OCI-LY7 (cell line): Measurements from ENCODE around the gene C1orf185. TPM values are rescaled to one million over a fixed set of nuclear protein-coding genes. Genes with fewer than 3 reads are reported as not detected.

Experiments used
- BruUV-seq: library from RNA; stranded (reverse); fragments of 400-500 nt; replicated peaks from 2 replicates; lab custom pipeline; 2021; lab: Mats Ljungman, UMichigan
- CTCF ChIA-PET: fragments of 300-600 bp; sonication (Branson Sonifier 250); formaldehyde crosslinking; loops from one replicate; lab custom pipeline; 2022; ENCODE audit warnings: antibody characterized with exemption; ENCODE audit not compliant: unreplicated experiment; lab: Charles Lee
- POLR2A ChIA-PET: fragments of 300-600 bp; sonication (Branson Sonifier 250); formaldehyde crosslinking; loops from one replicate; lab custom pipeline; 2022; ENCODE audit warnings: antibody characterized with exemption; lab: Charles Lee
- DNase-seq: peaks from one replicate; pipeline ENCODE4 v3.0.0-alpha.2; 2015; ENCODE audit warnings: low spot score
- H2AFZ ChIP-seq: fragments of 200-600 bp; sonication (generic), shearing (Covaris generic); 2 replicates; pipeline ENCODE4 v1.6.1; 2014; ENCODE audit warnings: mild to moderate bottlenecking, antibody characterized with exemption, low read length, moderate library complexity
- H3K27ac ChIP-seq: fragments of 200-600 bp; sonication (generic); 2 replicates; pipeline ENCODE4 v1.5.1; 2014; ENCODE audit warnings: mixed run types, low read depth, mild to moderate bottlenecking, moderate library complexity, low read length, inconsistent platforms; ENCODE audit not compliant: poor library complexity, severe bottlenecking
- H3K36me3 ChIP-seq: fragments of 200-600 bp; sonication (generic); 2 replicates; pipeline ENCODE4 v1.6.1; 2014; ENCODE audit warnings: mild to moderate bottlenecking, antibody characterized with exemption, low read length, moderate library complexity, mixed read lengths; ENCODE audit not compliant: insufficient read depth
- H3K4me1 ChIP-seq: fragments of 200-600 bp; sonication (generic); 2 replicates; pipeline ENCODE4 v1.5.1; 2014; ENCODE audit warnings: mild to moderate bottlenecking, low read length; ENCODE audit not compliant: insufficient read depth, poor library complexity, severe bottlenecking
- H3K4me2 ChIP-seq: fragments of 200-600 bp; sonication (generic); 2 replicates; pipeline ENCODE4 v1.6.1; 2014; ENCODE audit warnings: mild to moderate bottlenecking, low read length
- H3K4me3 ChIP-seq: fragments of 200-600 bp; sonication (generic); 2 replicates; pipeline ENCODE4 v1.5.1; 2014; ENCODE audit warnings: mild to moderate bottlenecking, low read depth, low read length; ENCODE audit not compliant: poor library complexity, severe bottlenecking
- H3K79me2 ChIP-seq: fragments of 200-600 bp; sonication (generic); 2 replicates; pipeline ENCODE4 v1.6.1; 2016; ENCODE audit warnings: low read depth, mild to moderate bottlenecking, low read length, moderate library complexity, mixed read lengths; ENCODE audit not compliant: insufficient read depth
- H3K9me2 ChIP-seq: fragments of 200-600 bp; sonication (generic); 2 replicates; pipeline ENCODE4 v1.6.1; 2016; ENCODE audit warnings: mild to moderate bottlenecking, low read length, mixed read lengths; ENCODE audit not compliant: insufficient read depth
- H3K9me3 ChIP-seq: fragments of 200-600 bp; sonication (generic); 2 replicates; pipeline ENCODE4 v1.6.1; 2014; ENCODE audit warnings: mild to moderate bottlenecking, mixed run types, low read length, mixed read lengths
- H4K20me1 ChIP-seq: fragments of 200-600 bp; sonication (generic); 2 replicates; pipeline ENCODE4 v1.6.1; 2014; ENCODE audit warnings: mild to moderate bottlenecking, antibody characterized with exemption, low read length, moderate library complexity, mixed read lengths; ENCODE audit not compliant: insufficient read depth
- CTCF ChIP-seq: fragments of 200-600 bp; sonication (generic); conservative IDR thresholded peaks from 2 replicates; pipeline ENCODE4 v1.5.1; 2014; ENCODE audit warnings: mild to moderate bottlenecking, antibody characterized with exemption, low read length, moderate library complexity, mixed read lengths
- EZH2phosphoT487 ChIP-seq: fragments of 200-600 bp; sonication (generic); IDR thresholded peaks from 2 replicates; pipeline ENCODE4 v1.6.1; 2018; ENCODE audit warnings: low read depth, borderline replicate concordance, mild to moderate bottlenecking, mixed run types, antibody characterized with exemption, low read length, moderate library complexity, mixed read lengths
- intact Hi-C: fragments of 100-400 bp; cut with micrococcal nuclease; formaldehyde crosslinking; loops from one replicate; pipeline ENCODE4 v1.10.0; 2022; ENCODE audit not compliant: unreplicated experiment
- total RNA-seq, 2 experiments: library from RNA; depleted of rRNA in 1 of 2; stranded (reverse); fragments of >200 nt in 1 of 2; shearing (Covaris generic) in 1 of 2; gene quantifications; 2 replicates each; pipeline ENCODE4 v1.2.3, GENCODE V29; 2014 to 2022

Gene C1orf185
- total RNA-seq, 2 experiments from 2014 or later, result not detected

- Histone ChIP-seq H4K20me1 (no peaks in the 10 kb centered on the region), H3K36me3 (no peaks in the 10 kb centered on the region), H3K9me2 (no peaks in the 10 kb centered on the region), H3K9me3 (no peaks in the 10 kb centered on the region), H3K4me1 (no peaks in the 10 kb centered on the region), H2AFZ (no peak overlapping the region), H3K4me2 (no peak overlapping the region), H3K4me3 (no peak overlapping the region), H3K79me2 (no peaks in the 10 kb centered on the region), H3K27ac (no peak overlapping the region)
- intact Hi-C loops, result loop anchor here (2.0 kb wide), 1 partner anchor 315 kb away; no protein-coding TSS in a partner anchor
- no peak for DNase-seq
- CTCF ChIA-PET, result no interaction called here
- TF ChIP-seq EZH2phosphoT487, result no peak
- POLR2A ChIA-PET, result no interaction called here
- BruUV-seq, result no TSS peak
These were observed 86.2 kb downstream of the C1orf185 start for GRCh38 chr1:51188230-51188629.

- no peaks in the 10 kb centered on the region for H3K9me3 ChIP-seq
- peak; percentile 64 for DNase-seq
- BruUV-seq, result no TSS peak
- intact Hi-C loops, result loop anchor here (1.0 to 10.0 kb wide), 4 partner anchors 105 to 821 kb away; no protein-coding TSS in a partner anchor
- no peak overlapping the region for H3K27ac ChIP-seq
- H3K4me3 ChIP-seq, result no peak overlapping the region
- peak; percentile 100 for TF ChIP-seq CTCF
- TF ChIP-seq EZH2phosphoT487, result no peak
- H3K36me3 ChIP-seq, result no peaks in the 10 kb centered on the region
- no peak overlapping the region for H3K4me2 ChIP-seq
- no peaks in the 10 kb centered on the region for H4K20me1 ChIP-seq
- H3K4me1 ChIP-seq, result no peaks in the 10 kb centered on the region
- POLR2A ChIA-PET, result interaction anchor here (1.3 kb wide), 1 partner anchor 37 kb away, joined by 3 read pairs; no protein-coding TSS in a partner anchor
- CTCF ChIA-PET, result no interaction called here
- no peaks in the 10 kb centered on the region for H3K79me2 ChIP-seq
- no peak overlapping the region for H2AFZ ChIP-seq
- H3K9me2 ChIP-seq, result no peaks in the 10 kb centered on the region
These were observed 87.5 kb downstream of the C1orf185 start for GRCh38 chr1:51189421-51190073.

GRCh38 chr1:51190961-51191360 is 88.9 kb downstream of the C1orf185 start:
- TF ChIP-seq CTCF, result no peak
- TF ChIP-seq EZH2phosphoT487, result no peak
- BruUV-seq, result no TSS peak
- intact Hi-C loops, result loop anchor here (5.0 to 10.0 kb wide), 2 partner anchors 104 to 419 kb away; no protein-coding TSS in a partner anchor
- Histone ChIP-seq H3K27ac (no peak overlapping the region), H3K9me3 (no peaks in the 10 kb centered on the region), H3K36me3 (no peaks in the 10 kb centered on the region), H3K4me1 (no peaks in the 10 kb centered on the region), H3K4me3 (no peak overlapping the region), H3K79me2 (no peaks in the 10 kb centered on the region), H3K4me2 (no peak overlapping the region), H4K20me1 (no peaks in the 10 kb centered on the region), H3K9me2 (no peaks in the 10 kb centered on the region), H2AFZ (no peak overlapping the region)
- ChIA-PET POLR2A (no interaction called here), CTCF (no interaction called here)
- DNase-seq, result no peak
